ENCODE results near the gene PRRT3. TPM values are rescaled to one million over a fixed set of nuclear protein-coding genes. Genes with fewer than 3 reads are reported as not detected.
A peak's percentile ranks its signal among the peaks of the same experiment; 100 is the strongest.

The PRRT3 gene
- total RNA-seq, 1 experiment from 2014 or later: 1.6 TPM

- BruUV-seq (replicated peaks): no TSS peak
Observed at GRCh38 chr3:9906480-9906879, 45.7 kb downstream of the PRRT3 start.

DNA sequence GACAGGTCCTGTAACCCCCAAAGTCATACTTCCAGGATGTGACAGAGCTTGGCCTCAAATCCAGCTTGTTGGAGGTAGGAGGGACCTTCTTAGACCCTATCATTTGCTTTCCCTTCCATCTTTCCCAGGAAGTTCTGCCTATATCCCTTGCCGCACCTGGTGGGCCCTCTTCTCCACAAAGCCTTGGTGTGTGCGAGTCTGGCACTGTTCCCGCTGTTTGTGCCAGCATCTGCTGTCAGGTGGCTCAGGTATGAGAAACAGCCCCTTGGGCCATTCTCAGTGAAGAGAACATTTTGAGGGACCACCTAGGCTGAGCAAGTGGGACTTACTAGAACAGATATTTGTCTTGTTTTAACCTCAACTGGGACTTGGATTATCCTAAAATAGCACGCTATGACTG lies 48.3 kb downstream of the PRRT3 start:
- H3K27ac Mint-ChIP-seq (ENCODE audit: unreplicated experiment): no peak overlapping the region

More at GRCh38 chr3:9906480-9906879, 45.7 kb downstream of the PRRT3 start:
- H3K27me3 Mint-ChIP-seq (ENCODE audit: unreplicated experiment): no peaks in the 10 kb centered on the region
- no peak for DNase-seq
- peaks cover 26% of the 10 kb centered on the region for H3K36me3 Mint-ChIP-seq (ENCODE audit: insufficient read depth, unreplicated experiment)
- intact Hi-C loops (cut with micrococcal nuclease; ENCODE audit: unreplicated experiment): no loop called here
- peaks cover 31% of the 10 kb centered on the region for H3K4me1 Mint-ChIP-seq (ENCODE audit: low read depth, unreplicated experiment)
- H3K27ac Mint-ChIP-seq (ENCODE audit: unreplicated experiment): no peak overlapping the region
- H3K4me3 Mint-ChIP-seq (ENCODE audit: low read depth, unreplicated experiment): no peak overlapping the region
- TF ChIP-seq CTCF (IDR thresholded peaks at IDR 0.05; ENCODE audit: unreplicated experiment): no peak
- H3K9me3 Mint-ChIP-seq (ENCODE audit: low read depth, unreplicated experiment): no peaks in the 10 kb centered on the region
- CTCF ChIA-PET: no interaction called here

GRCh38 chr3:9903238-9903624 lies 49.0 kb downstream of the PRRT3 start:
- no peak for DNase-seq
- peak overlapping the region; percentile 42 for H3K27ac Mint-ChIP-seq (ENCODE audit: unreplicated experiment)

More for the DNA sequence above, 48.3 kb downstream of the PRRT3 start:
- peaks cover 32% of the 10 kb centered on the region for H3K4me1 Mint-ChIP-seq (ENCODE audit: low read depth, unreplicated experiment)
- CTCF ChIA-PET: no interaction called here
- peaks cover 14% of the 10 kb centered on the region for H3K36me3 Mint-ChIP-seq (ENCODE audit: insufficient read depth, unreplicated experiment)
- H3K9me3 Mint-ChIP-seq (ENCODE audit: low read depth, unreplicated experiment): no peaks in the 10 kb centered on the region
- H3K27me3 Mint-ChIP-seq (ENCODE audit: unreplicated experiment): no peaks in the 10 kb centered on the region
- H3K4me3 Mint-ChIP-seq (ENCODE audit: low read depth, unreplicated experiment): peak overlapping the region; percentile 82
- intact Hi-C loops (cut with micrococcal nuclease; ENCODE audit: unreplicated experiment): no loop called here
- TF ChIP-seq CTCF (IDR thresholded peaks at IDR 0.05; ENCODE audit: unreplicated experiment): no peak
- BruUV-seq (replicated peaks): no TSS peak
- DNase-seq: no peak

GRCh38 chr3:9902372-9903237 lies 49.6 kb downstream of the PRRT3 start, which contains the start of gene IL17RE:
TSS of gene IL17RE (plus strand) at chr3:9902848. CDS start at chr3:9902933, 85 bp downstream.
- peak within 1 kb of the TSS; percentile 42 for H3K27ac Mint-ChIP-seq (ENCODE audit: unreplicated experiment)
- H3K9me3 Mint-ChIP-seq (ENCODE audit: low read depth, unreplicated experiment): no peaks in the 10 kb centered on the region
- no TSS peak for BruUV-seq (replicated peaks)
- TF ChIP-seq CTCF (IDR thresholded peaks at IDR 0.05; ENCODE audit: unreplicated experiment): no peak
- H3K36me3 Mint-ChIP-seq (ENCODE audit: insufficient read depth, unreplicated experiment): peaks cover 14% of the 10 kb centered on the region
- H3K27me3 Mint-ChIP-seq (ENCODE audit: unreplicated experiment): no peaks in the 10 kb centered on the region
- peaks cover 45% of the 10 kb centered on the region for H3K4me1 Mint-ChIP-seq (ENCODE audit: low read depth, unreplicated experiment)
- peak; percentile 76 for DNase-seq
- intact Hi-C loops (cut with micrococcal nuclease; ENCODE audit: unreplicated experiment): no loop called here
- peak within 1 kb of the TSS; percentile 82 for H3K4me3 Mint-ChIP-seq (ENCODE audit: low read depth, unreplicated experiment)
- CTCF ChIA-PET: interaction anchor here (0.5 to 1.2 kb wide), 5 partner anchors 9 to 287 kb away, joined by 3 to 4 read pairs (median 3); no protein-coding TSS in a partner anchor

More at GRCh38 chr3:9903238-9903624, 49.0 kb downstream of the PRRT3 start:
- Mint-ChIP-seq H3K4me1 (ENCODE audit: low read depth, unreplicated experiment) (peaks cover 39% of the 10 kb centered on the region), H3K4me3 (ENCODE audit: low read depth, unreplicated experiment) (peak overlapping the region; percentile 82), H3K27me3 (ENCODE audit: unreplicated experiment) (no peaks in the 10 kb centered on the region), H3K9me3 (ENCODE audit: low read depth, unreplicated experiment) (no peaks in the 10 kb centered on the region), H3K36me3 (ENCODE audit: insufficient read depth, unreplicated experiment) (peaks cover 14% of the 10 kb centered on the region)
- BruUV-seq (replicated peaks): TSS peak; percentile 51
- no peak for TF ChIP-seq CTCF (IDR thresholded peaks at IDR 0.05; ENCODE audit: unreplicated experiment)
- CTCF ChIA-PET: interaction anchor here (1.0 to 1.2 kb wide), 2 partner anchors 9 to 10 kb away, joined by 3 read pairs; no protein-coding TSS in a partner anchor
- intact Hi-C loops (cut with micrococcal nuclease; ENCODE audit: unreplicated experiment): no loop called here

Measured in Calu3 (cell line).